Spinal cord (tissue), 10 donors: ENCODE results near the gene CHI3L2. TPM values are rescaled to one million over a fixed set of nuclear protein-coding genes. Genes with fewer than 3 reads are reported as not detected.

Source experiments
- DNase-seq, 6 donors: peaks; one replicate each; pipeline versions ENCODE4 v3.0.0 to v3.0.0-alpha.2; 2013 to 2015; ENCODE audit warnings: low spot score in 6 of 6, low read depth in 4 of 6
- H3K27ac ChIP-seq: one replicate; pipeline ENCODE4 v1.5.1; 2013; ENCODE audit warnings: low read depth, low read length, control low read depth
- H3K27me3 ChIP-seq: one replicate; pipeline ENCODE4 v1.6.1; 2013; ENCODE audit warnings: low read length; ENCODE audit not compliant: control insufficient read depth, insufficient read depth
- H3K36me3 ChIP-seq: one replicate; pipeline ENCODE4 v1.6.1; 2013; ENCODE audit warnings: low read length; ENCODE audit not compliant: control insufficient read depth, insufficient read depth
- H3K4me1 ChIP-seq: one replicate; pipeline ENCODE4 v1.6.1; 2013; ENCODE audit warnings: low read length; ENCODE audit not compliant: control insufficient read depth, insufficient read depth
- H3K4me3 ChIP-seq: one replicate; pipeline ENCODE4 v1.5.1; 2013; ENCODE audit warnings: low read depth, low read length, control low read depth
- H3K9me3 ChIP-seq: one replicate; pipeline ENCODE4 v1.6.1; 2013; ENCODE audit warnings: low read length; ENCODE audit not compliant: control insufficient read depth, insufficient read depth
- WGBS: methylation state at CpG from one replicate; pipeline ENCODE4 v1.1.5; 2013; ENCODE audit warnings: missing lambda C conversion rate; ENCODE audit not compliant: insufficient coverage; 5-methylcytosine and 5-hydroxymethylcytosine counted together
- polyA plus RNA-seq, 2 donors: library from polyadenylated mRNA; unstranded; fragments of 120-200 nt; gene quantifications; one replicate each; pipeline ENCODE4 v1.2.1, GENCODE V29; 2013; ENCODE audit not compliant: insufficient read length in 2 of 2
- total RNA-seq, 2 donors: library from RNA; depleted of rRNA in 1 of 2; stranded (reverse); fragments of 120-200 nt in 1 of 2; fragments of >200 nt in 1 of 2; gene quantifications; one replicate each; pipeline versions ENCODE4 v1.2.3 to v1.2.4, GENCODE V29; 2013 to 2014
- donor health status: healthy.

The CHI3L2 gene
- total and polyA plus RNA-seq, 4 donors = 0.47 to 0.94 (median 0.89) TPM; not detected in 1

- no peaks in the 10 kb centered on the region for H3K9me3 ChIP-seq
- H3K27me3 ChIP-seq = peaks cover 36% of the 10 kb centered on the region
- 90% methylated on average over 1 of the region's 5 CpGs for WGBS
- H3K4me1 ChIP-seq = peaks cover 10% of the 10 kb centered on the region
- H3K4me3 ChIP-seq = no peak overlapping the region
- no peak overlapping the region for H3K27ac ChIP-seq
- no peak for DNase-seq
- H3K36me3 ChIP-seq = no peaks in the 10 kb centered on the region
Measured at GRCh38 chr1:111201275-111202090, 26.0 kb upstream of the CHI3L2 start.

- no CpG with 5 or more reads among the region's 1 CpG for WGBS
- Histone ChIP-seq H3K27ac (no peak overlapping the region), H3K4me3 (no peak overlapping the region), H3K27me3 (peaks cover 39% of the 10 kb centered on the region), H3K9me3 (no peaks in the 10 kb centered on the region), H3K4me1 (peaks cover 10% of the 10 kb centered on the region), H3K36me3 (no peaks in the 10 kb centered on the region)
- DNase-seq = no peak
Measured at GRCh38 chr1:111202366-111202706, 25.2 kb upstream of the CHI3L2 start.

DNA sequence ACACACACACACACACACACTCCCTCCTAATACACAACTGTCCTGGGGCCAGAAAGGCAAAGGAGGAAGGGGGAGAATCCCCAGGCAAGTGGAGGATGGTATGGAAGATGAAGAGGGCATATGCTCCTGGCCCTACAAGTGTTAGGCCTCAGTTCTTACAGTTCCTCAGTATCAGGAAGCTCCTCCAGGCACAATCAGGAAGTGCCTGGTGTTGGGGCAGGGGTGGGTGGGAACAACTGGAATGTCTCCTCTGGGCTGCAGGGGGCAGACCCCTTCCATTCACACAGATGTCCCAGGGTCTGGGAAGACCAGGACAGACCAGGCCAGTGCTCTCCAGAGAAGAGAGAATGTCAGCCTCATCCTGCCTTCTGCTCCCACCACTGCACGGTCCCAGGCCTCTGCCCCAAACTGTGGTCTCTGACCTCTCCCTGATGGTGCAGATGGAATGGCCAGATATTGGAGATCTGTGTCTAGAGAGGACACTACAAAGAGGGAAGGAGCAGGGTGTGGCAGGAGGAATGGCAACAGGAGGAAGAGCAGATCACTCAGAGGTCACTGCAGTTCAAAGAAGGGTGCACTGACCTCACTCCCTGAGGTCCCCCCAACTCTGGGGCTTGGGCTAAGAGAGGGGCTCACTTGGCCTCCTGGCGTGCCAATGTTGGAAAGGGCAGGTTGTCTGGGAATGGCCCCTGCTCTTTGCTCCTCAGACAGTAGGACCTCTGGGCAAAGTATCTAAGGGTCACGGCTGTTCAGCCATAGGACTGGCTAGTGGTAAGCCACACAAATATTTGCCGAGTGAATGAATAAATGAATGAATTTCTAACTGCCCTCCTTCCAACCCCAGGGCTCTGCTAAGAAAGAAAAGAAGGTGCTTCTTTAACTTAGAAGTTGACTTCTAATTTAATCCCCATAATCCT lies 24.5 kb upstream of the CHI3L2 start:
- H3K9me3 ChIP-seq = no peaks in the 10 kb centered on the region
- DNase-seq = no peak
- peaks cover 10% of the 10 kb centered on the region for H3K4me1 ChIP-seq
- H3K36me3 ChIP-seq = no peaks in the 10 kb centered on the region
- peaks cover 39% of the 10 kb centered on the region for H3K27me3 ChIP-seq
- no peak overlapping the region for H3K4me3 ChIP-seq
- 100% methylated on average over 2 of the region's 4 CpGs for WGBS
- H3K27ac ChIP-seq = no peak overlapping the region

GRCh38 chr1:111203681-111204200 lies 23.8 kb upstream of the CHI3L2 start:
- Histone ChIP-seq H3K27me3 (peaks cover 39% of the 10 kb centered on the region), H3K9me3 (no peaks in the 10 kb centered on the region), H3K4me1 (peaks cover 10% of the 10 kb centered on the region), H3K4me3 (no peak overlapping the region), H3K27ac (no peak overlapping the region), H3K36me3 (no peaks in the 10 kb centered on the region)
- peak in 1 of 6 donors; percentile 19 for DNase-seq
- 4% methylated on average over 39 of the region's 41 CpGs for WGBS

GRCh38 chr1:111204201-111204982 lies 23.1 kb upstream of the CHI3L2 start:
- Histone ChIP-seq H3K27me3 (peaks cover 42% of the 10 kb centered on the region), H3K36me3 (no peaks in the 10 kb centered on the region), H3K9me3 (no peaks in the 10 kb centered on the region), H3K4me1 (peaks cover 10% of the 10 kb centered on the region), H3K27ac (no peak overlapping the region), H3K4me3 (peak overlapping the region; percentile 21)
- no peak for DNase-seq
- 5% methylated on average over 60 of the region's 61 CpGs for WGBS

DNA sequence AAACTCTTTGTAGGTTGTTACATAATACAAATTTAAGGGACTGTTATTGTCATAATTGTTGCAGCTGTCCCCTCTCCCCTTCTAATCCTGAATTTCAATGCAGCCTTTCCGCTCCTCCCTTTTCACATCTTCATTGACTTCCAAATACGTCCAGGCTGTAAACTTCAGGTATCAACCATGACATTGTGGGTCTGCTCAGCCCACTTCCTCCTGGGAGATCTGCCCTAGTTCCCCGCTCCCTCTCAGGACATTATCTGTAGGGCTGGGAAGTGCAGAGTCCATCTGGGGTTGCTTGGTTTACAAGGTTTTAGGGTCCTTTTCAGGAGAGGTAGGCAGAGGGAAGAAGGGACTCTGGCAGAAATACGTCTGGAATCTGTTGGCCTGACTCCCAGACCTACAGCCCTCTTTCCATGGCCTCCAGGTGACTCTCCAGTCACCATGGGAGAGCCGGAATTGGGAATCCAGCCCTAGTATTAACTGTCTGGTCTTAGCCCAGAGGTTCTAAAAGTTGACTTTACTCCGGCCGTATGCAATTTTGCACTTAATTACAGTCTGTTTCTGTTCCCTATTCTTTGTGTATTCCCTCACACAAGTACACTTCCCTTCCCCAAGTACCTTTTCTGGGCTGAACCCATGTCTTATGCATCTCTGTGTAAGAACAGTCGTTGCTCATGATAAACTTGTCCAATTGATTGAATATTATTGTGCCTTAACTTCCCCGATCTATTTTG lies 22.4 kb upstream of the CHI3L2 start:
- no peak overlapping the region for H3K27ac ChIP-seq
- no peak for DNase-seq
- H3K4me1 ChIP-seq = peaks cover 10% of the 10 kb centered on the region
- no peaks in the 10 kb centered on the region for H3K9me3 ChIP-seq
- H3K27me3 ChIP-seq = peaks cover 42% of the 10 kb centered on the region
- H3K4me3 ChIP-seq = no peak overlapping the region
- WGBS = 69% methylated on average over 7 of the region's 9 CpGs
- no peaks in the 10 kb centered on the region for H3K36me3 ChIP-seq

GRCh38 chr1:111205714-111206050 lies 21.8 kb upstream of the CHI3L2 start:
- Histone ChIP-seq H3K4me3 (no peak overlapping the region), H3K27ac (no peak overlapping the region), H3K4me1 (peaks cover 10% of the 10 kb centered on the region), H3K9me3 (no peaks in the 10 kb centered on the region), H3K36me3 (no peaks in the 10 kb centered on the region), H3K27me3 (peaks cover 41% of the 10 kb centered on the region)
- WGBS = no CpG with 5 or more reads among the region's 2 CpGs
- DNase-seq = no peak

DNA sequence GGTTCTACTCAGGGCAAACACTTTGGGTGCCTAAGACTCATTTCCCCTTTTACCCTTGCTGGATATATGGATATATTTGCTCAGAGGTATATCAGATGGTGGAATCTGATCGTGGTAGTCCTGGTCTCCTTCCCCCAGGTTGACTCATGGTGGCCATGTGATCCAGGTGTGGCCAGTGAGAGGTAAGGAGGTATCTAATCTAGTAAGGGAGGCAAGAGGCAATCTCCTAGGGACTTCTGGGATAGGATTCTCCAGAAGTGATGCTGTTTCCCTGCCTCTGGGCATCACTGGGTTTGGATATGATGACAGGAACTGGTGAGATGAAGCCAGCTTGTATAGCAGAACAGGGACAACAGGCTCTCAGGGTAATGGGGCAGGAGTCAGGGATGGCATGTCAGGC lies 18.6 kb upstream of the CHI3L2 start:
- H3K4me1 ChIP-seq = peaks cover 4% of the 10 kb centered on the region
- no peak overlapping the region for H3K27ac ChIP-seq
- peaks cover 22% of the 10 kb centered on the region for H3K27me3 ChIP-seq
- DNase-seq = no peak
- no peaks in the 10 kb centered on the region for H3K9me3 ChIP-seq
- no peaks in the 10 kb centered on the region for H3K36me3 ChIP-seq
- no peak overlapping the region for H3K4me3 ChIP-seq
- WGBS = 63% methylated on average over 1 of the region's 1 CpG

DNA sequence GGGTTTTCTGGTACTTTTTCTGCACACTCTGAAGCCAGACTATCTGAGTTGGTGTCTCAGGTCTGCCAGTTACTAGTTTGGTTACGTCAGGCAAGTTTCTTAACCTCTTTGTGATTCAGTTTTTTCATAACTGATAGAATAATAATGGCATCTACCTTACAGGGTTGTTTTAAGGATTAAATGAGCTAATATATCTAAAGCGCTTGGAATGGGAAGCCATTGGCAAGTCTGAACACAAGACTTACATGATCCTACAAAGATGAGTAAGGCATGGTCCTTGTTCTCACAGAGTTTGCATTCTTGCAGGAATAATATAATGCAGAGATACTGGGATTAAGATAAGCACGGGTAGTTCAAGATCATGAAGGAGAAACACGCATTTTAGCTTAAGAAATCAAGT lies 17.9 kb upstream of the CHI3L2 start:
- Histone ChIP-seq H3K27me3 (peaks cover 15% of the 10 kb centered on the region), H3K4me1 (peaks cover under 1% of the 10 kb centered on the region), H3K9me3 (no peaks in the 10 kb centered on the region), H3K36me3 (no peaks in the 10 kb centered on the region), H3K27ac (no peak overlapping the region), H3K4me3 (no peak overlapping the region)
- WGBS = no CpG with 5 or more reads among the region's 4 CpGs
- no peak for DNase-seq
